NCI-H748 (cell line): ENCODE results near the gene GNLY.

Source experiments
- DNase-seq: peaks from one replicate; lab custom pipeline; 2025; ENCODE audit not compliant: unreplicated experiment; lab: John Stamatoyannopoulos, UW

GNLY gene

GRCh38 chr2:85723707-85724360, 29.7 kb downstream of the GNLY start:
- DNase-seq = no peak

GRCh38 chr2:85724731-85725181, 30.6 kb downstream of the GNLY start:
- no peak for DNase-seq

- no peak for DNase-seq
These were observed 31.3 kb downstream of the GNLY start for GRCh38 chr2:85725451-85725850.

- DNase-seq = no peak
These were observed 33.6 kb downstream of the GNLY start for GRCh38 chr2:85727798-85728197.

DNA sequence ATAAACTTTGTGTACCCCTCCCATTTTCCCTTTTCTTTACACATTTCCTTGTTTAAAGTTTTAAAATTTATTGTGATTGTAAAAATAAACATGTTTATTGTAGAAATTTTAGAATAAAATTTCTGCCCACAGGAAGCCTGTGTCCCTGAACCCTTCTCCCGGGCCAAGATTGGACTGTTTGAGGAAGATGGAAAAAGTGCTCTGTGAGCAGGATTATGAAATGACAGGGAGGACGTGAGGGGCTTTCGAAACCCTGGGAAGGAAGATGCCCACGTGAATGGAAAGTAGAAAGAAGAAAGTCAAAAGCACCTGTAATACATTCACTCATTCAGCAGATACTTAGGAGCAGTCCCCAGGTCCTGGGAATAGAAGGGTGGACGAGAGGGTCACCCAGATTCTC, 34.2 kb downstream of the GNLY start:
- no peak for DNase-seq

GRCh38 chr2:85728883-85729824, 35.0 kb downstream of the GNLY start:
- DNase-seq = peak; percentile 55

- no peak for DNase-seq
These were observed 35.8 kb downstream of the GNLY start for GRCh38 chr2:85729825-85730510.

GRCh38 chr2:85730686-85731230, 36.6 kb downstream of the GNLY start:
- DNase-seq = no peak

DNA sequence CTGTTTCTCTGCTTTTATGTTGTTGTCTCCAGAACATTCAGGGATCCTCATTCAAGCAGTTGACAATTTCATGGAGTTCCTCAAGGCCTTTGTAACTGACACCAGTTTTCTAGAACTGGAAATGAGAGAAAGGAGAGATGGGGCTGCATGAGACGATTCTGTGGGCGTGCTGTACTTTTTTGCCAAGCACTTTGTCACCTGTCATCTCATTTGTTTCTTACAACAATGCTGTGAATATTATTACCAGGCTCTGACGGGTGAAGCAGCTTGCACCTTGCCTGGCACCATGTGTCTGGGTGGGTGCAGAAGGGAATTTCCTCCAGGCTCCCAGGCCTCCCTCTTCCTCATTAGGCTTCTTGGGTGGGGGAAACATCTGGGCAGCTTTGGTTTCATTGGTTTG, 37.4 kb downstream of the GNLY start:
- DNase-seq = no peak

DNA sequence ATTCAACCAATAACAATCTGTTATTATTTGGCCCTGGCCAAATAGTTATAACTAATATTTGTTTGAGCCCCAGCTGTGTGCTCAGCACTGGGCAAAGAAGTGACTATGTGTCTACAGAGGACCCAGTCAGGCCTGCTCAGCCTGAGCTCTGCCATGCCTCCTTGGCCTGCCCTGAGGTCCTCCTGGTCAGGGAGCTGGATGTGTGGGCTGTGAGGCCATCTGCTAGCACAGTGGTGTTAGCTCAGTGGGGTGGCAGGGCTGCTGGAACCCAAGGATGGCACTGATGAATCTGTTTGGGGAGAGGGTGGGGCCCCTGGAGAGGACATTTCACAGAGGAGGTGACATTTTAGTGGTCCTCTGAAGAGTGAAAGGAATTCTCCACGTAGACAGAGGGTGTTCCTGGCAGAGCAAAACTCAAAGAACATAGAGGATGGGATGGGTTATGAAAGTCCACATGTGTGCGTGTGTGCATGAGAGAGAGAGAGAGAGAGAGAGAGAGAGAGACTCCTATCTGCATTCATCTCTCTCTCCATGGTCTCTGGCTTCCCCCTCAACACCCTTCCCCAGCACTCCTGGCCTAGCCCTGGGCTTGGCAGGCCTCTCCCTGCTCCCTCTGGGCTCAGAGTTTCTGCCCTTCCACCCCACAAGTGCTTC, 38.4 kb downstream of the GNLY start:
- DNase-seq = no peak

DNA sequence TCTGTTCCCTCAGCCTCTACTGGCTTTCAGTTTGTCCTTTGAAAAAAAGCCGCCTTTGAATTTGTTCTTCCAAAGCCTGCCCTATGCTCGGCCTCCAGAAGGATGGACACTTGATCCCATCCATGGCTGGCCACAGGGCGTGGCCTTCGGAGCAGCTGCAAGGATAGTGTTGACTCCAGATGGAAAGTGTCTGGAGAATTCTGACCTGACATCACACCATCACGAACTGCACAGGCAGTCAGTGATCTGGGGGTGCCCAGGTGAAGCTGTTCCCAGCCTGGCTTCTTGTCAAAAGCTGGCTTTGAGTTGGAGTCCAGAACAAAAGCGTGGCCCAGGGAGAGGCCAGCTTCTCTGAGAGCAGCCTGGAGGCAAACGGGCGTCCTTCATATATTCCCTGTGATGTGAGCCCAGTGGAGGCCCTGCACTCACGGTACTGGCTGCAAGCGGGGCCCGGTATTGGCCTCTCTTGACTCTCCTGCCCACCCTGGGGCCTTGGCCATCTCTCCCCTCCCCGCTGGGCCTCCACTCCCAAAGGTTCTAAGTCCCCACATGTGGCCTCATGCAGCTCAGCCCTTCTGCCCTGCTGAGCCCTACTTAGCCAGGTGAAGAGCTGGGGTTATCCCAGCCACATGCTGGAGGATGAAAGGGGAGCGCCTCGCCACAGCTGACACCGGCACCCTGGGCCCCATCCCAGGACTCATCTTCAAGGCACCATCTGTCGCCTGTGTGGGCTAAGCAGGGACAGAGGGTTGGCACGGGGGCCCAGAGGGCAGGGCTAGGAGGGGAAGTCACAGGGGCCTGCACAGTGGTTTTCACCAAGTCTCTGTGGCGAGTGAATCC, 39.2 kb downstream of the GNLY start:
- no peak for DNase-seq

DNA sequence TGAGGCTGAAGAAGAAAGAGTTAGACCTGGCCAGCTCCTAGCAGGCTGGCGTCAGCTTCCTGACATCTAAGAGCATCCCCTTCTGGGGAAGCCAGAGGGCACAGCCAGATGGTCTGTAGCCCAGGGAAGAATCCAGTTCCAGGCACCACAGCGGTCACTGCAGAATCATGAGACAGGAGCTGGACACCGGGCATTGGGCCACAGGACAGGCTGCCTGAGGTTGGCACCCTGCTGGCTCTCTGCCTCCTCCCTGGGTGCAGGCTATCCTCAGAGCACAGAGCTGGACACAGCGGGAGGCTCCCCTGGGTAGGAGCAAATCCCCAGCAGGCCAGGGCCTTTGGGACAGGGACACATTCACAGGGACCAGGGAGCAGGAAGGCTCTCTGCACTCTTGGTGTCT, 39.9 kb downstream of the GNLY start:
- DNase-seq = no peak

DNA sequence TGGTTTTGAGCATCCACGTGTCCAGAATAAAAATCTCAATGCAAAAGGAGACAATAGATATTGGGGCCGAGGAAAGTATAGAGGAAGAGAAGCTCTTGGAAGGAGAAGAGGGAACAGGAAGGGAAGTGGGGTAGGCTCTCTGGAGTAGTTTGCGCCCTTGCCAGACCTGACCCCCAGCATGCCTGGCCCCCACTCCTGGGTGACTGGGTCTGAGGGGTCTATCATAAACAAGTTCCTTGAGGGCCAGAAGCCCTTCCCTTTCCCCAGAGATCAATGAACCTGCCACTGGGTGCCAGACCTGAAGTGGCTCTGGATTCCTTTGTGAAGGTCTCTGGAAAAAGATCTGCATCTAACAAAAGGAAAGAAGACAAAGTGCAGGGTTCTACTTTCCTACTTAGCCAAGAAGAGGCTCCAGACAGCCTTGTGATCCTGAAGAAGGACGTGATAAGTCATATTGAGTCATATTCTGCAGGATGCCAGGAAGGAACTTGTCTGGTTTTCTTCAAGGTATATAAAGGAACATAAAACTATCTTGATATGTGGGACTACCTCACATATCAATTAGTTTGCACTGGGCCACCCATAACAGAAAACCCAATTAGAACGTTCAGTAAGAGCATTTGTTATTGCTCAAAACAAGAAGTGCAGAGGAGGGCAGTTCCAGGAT, 40.9 kb downstream of the GNLY start:
- DNase-seq = no peak

- no peak for DNase-seq
These were observed 41.5 kb downstream of the GNLY start for GRCh38 chr2:85735691-85736090.

DNA sequence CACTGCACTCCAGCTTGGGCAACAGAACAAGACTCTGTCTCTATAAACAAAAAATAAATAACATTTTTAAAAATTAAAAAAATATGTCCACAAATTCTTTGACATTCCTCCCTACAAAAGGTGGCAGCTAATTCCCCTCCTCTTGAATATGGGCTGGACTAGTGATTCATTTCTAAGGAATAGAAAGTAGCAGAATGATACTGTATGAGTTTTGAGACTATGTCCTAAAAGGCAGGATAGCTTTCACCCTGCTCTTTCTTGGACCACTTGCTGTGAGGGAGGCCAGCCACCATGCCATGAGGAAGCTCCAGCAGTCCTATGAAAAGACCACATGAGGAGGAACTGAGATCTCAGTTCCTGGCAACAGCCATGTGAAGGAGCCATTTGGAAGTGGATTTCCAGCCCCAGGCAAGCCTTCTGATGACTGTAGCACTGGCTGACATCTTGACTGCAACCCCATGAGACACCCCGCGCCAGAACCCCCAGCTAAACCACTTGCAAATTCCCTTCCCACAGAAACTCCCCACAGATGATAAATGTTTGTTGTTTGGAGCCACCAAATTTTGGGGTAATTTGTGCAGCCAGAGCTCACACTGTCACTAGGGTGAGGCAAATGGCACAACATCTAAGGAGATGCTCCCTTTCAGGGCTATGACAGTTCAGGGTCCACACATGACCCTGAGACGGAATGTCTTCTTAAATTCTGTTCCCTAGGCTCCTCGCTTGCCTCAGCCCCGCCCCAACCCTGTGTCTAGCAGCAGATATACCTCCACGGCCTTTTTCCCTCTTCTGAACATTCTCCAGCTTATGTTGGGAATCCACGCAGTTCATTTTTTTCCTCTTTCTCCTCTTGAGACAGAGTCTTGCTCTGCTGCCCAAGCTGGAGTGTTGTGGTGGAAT, 42.5 kb downstream of the GNLY start:
- no peak for DNase-seq

DNA sequence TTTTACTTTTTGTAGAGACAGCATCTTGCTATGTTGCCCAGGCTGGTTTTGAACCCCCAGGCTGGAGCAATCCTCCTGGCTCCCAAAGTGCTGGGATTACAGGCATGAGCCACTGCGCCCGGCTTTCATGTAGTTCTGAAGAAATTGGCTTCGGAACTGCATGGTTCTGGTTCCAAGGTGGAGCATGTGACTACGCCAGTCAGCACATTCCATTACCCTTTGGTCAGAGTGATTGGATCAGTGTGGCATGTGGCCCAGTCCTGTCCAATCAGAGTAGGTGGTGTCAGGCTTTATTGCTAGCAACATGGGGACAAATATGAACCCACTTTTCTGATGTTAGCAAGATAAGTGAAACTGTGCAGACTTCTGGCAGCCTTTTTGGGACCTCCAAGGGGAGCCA, 43.3 kb downstream of the GNLY start:
- DNase-seq = no peak

DNA sequence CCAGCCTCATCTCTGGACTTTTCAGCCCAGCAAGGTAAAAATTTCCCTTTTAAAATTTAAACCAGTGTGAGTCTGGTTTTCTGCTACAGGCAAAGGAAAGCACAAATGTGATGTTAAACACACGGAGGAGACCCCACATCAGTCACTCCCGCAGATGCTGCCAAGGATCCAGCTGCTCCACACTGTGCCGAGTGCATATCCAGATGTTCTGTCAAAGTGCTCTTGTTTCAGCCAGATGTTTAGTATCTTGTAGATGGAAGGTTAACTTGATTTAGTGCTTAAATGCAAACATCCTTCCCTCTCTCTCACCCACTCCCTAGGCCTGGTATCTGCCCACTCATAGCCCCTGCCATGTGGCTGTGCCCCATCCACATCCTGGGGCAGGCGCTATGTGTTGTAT, 43.8 kb downstream of the GNLY start:
- DNase-seq = no peak

DNA sequence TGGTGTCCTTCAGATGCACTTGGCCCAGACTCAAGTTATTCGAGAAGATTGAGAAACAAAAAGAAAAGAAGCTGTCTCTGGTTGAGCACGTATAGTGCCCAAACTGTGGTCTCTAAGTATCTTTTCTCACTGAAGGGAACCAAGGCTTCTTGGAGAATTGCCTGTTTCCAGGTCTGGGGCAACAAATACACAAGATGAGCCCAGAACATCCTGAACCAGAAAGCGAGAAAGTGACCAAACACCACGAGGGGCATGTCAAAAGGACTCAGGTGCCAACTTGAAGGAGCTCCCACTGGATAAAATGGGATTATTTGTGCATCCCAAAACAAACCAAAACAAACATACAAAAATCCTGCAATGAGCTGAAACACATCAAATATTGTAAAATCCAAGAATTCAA, 46.0 kb downstream of the GNLY start:
- DNase-seq = no peak
